Gastrocnemius medialis (tissue), 4 donors: ENCODE data around the gene POLR1H. TPM values are rescaled to one million over a fixed set of nuclear protein-coding genes. Genes with fewer than 3 reads are reported as not detected.

Source experiments
- ATAC-seq, 2 donors: fragments of 150-250 bp; one replicate each; pipeline ENCODE4 v1.9.1; 2016
- DNase-seq, 2 donors: peaks; one replicate each; pipeline ENCODE4 v3.0.0-alpha.2; 2019
- H3K27ac ChIP-seq, 4 donors: fragments of 200-600 bp; sonication (generic); 1 replicate in 1 of 4; 2 replicates in 3 of 4; pipeline ENCODE4 v1.5.1; 2016 to 2018; ENCODE audit warnings: mild to moderate bottlenecking in 2 of 4, moderate library complexity in 1 of 4
- H3K27me3 ChIP-seq, 3 donors: fragments of 200-600 bp; sonication (generic) in 2 of 3; 1 replicate in 1 of 3; 2 replicates in 2 of 3; pipeline versions ENCODE4 v1.5.1 to v1.6.0; 2016 to 2019; ENCODE audit warnings: mild to moderate bottlenecking in 1 of 3, moderate library complexity in 1 of 3
- H3K36me3 ChIP-seq, 2 donors: fragments of 200-600 bp; sonication (generic) in 1 of 2; one replicate each; pipeline ENCODE4 v1.5.1; 2017 to 2018
- H3K4me1 ChIP-seq, 2 donors: fragments of 200-600 bp; sonication (generic) in 1 of 2; one replicate each; pipeline ENCODE4 v1.5.1; 2016 to 2017; ENCODE audit warnings: mild to moderate bottlenecking in 2 of 2
- H3K4me3 ChIP-seq, 4 donors: fragments of 200-600 bp; sonication (generic) in 3 of 4; 1 replicate in 1 of 4; 2 replicates in 3 of 4; pipeline ENCODE4 v1.5.1; 2016 to 2019; ENCODE audit warnings: mild to moderate bottlenecking in 2 of 4
- H3K9me3 ChIP-seq, 3 donors: fragments of 200-600 bp; sonication (generic) in 2 of 3; 1 replicate in 1 of 3; 2 replicates in 2 of 3; pipeline ENCODE4 v1.5.1; 2016 to 2019
- POLR2A ChIP-seq, 2 donors: fragments of 450-650 bp; IDR thresholded peaks; one replicate each; pipeline ENCODE4 v1.6.1; 2017; ENCODE audit warnings: antibody characterized with exemption in 2 of 2, mild to moderate bottlenecking in 2 of 2, moderate library complexity in 2 of 2
- in situ Hi-C, 4 donors: fragments of 200-750 bp; cut with MboI; loops; one replicate each; pipeline versions ENCODE4 v1.15.0 to v1.8.0; 2017; ENCODE audit warnings: low sequenced_read_pairs in 4 of 4
- intact Hi-C: fragments of 100-400 bp; cut with DNase I; formaldehyde crosslinking; loops from one replicate; pipeline ENCODE4 v1.15.1; 2023; ENCODE audit warnings: low total_unique reads
- total RNA-seq, 4 donors: library from RNA; depleted of rRNA; stranded (reverse); fragments of >200 nt; gene quantifications; one replicate each; pipeline versions ENCODE4 v1.1.0 to v1.2.3, GENCODE V29; 2016
- TF ChIP-seq, protein P1 (sequence below), 5 experiments: fragments of 450-650 bp in 3 of 5; fragments of 200-600 bp in 2 of 5; sonication (generic) in 2 of 5; IDR thresholded peaks in 4 of 5; conservative IDR thresholded peaks in 1 of 5; 1 replicate in 4 of 5; 2 replicates in 1 of 5; pipeline ENCODE4 v1.5.1; 2016 to 2019; ENCODE audit warnings: antibody characterized with exemption in 5 of 5, mild to moderate bottlenecking in 3 of 5, moderate library complexity in 3 of 5

The POLR1H gene
- total RNA-seq, 4 donors from 2014 or later: 23.8 to 41.6 (median 27.9) TPM

DNA sequence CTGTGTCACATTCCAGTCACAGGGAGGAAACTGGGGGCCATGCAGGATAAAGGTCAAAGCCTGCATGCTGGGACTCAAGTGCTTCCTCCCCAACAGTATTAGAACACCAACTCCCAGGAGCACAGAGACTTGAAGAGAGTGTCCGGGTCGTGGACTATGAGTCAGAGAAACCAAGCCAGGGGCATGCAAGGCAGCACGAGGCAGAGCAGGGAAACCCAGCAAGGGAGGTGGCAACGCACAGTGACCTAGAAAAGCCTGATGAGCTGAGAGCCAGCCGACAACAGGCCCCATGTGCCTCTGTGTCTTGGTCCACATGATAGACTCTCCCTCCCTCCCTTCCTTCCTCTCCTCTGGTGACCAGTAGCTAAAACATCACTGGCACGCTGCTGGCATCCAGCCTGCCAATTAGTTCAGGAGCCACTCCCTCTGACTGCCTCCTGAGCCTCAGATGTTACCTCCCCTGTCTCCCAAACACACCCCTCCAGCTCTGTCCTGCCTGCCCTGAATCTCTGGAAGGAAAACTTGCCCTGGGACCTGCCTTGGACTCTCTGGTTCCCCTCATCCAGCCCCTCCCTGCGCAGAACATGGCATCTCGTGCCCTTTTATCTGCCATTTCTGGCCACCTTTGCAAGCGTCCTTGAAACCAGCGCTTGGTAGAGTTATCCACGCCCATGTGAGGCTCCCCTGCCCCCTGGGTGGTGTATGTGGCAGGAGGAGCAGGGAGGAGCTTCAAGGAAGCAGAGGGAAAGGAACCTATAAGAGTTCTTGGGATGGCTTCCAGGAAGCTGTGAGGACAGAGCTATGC lies 30.7 kb downstream of the POLR1H start:
- no peak overlapping the region for H3K4me3 ChIP-seq
- intact Hi-C loops: no loop called here
- no peaks in the 10 kb centered on the region for H3K36me3 ChIP-seq
- DNase-seq (no peak), ATAC-seq (no peak)
- no peaks in the 10 kb centered on the region for H3K4me1 ChIP-seq
- H3K9me3 ChIP-seq: no peaks in the 10 kb centered on the region
- TF ChIP-seq POLR2A (IDR thresholded peaks at IDR 0.05): no peak
- TF ChIP-seq, protein P1, sequence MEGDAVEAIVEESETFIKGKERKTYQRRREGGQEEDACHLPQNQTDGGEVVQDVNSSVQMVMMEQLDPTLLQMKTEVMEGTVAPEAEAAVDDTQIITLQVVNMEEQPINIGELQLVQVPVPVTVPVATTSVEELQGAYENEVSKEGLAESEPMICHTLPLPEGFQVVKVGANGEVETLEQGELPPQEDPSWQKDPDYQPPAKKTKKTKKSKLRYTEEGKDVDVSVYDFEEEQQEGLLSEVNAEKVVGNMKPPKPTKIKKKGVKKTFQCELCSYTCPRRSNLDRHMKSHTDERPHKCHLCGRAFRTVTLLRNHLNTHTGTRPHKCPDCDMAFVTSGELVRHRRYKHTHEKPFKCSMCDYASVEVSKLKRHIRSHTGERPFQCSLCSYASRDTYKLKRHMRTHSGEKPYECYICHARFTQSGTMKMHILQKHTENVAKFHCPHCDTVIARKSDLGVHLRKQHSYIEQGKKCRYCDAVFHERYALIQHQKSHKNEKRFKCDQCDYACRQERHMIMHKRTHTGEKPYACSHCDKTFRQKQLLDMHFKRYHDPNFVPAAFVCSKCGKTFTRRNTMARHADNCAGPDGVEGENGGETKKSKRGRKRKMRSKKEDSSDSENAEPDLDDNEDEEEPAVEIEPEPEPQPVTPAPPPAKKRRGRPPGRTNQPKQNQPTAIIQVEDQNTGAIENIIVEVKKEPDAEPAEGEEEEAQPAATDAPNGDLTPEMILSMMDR (IDR thresholded peaks at IDR 0.05 in 4 of 5, conservative IDR thresholded peaks at IDR 0.05 in 1 of 5): no peak
- H3K27ac ChIP-seq: no peak overlapping the region
- peaks cover 15 to 24% (median 24%) of the 10 kb centered on the region in 3 donors for H3K27me3 ChIP-seq
- in situ Hi-C loops: no loop called here

DNA sequence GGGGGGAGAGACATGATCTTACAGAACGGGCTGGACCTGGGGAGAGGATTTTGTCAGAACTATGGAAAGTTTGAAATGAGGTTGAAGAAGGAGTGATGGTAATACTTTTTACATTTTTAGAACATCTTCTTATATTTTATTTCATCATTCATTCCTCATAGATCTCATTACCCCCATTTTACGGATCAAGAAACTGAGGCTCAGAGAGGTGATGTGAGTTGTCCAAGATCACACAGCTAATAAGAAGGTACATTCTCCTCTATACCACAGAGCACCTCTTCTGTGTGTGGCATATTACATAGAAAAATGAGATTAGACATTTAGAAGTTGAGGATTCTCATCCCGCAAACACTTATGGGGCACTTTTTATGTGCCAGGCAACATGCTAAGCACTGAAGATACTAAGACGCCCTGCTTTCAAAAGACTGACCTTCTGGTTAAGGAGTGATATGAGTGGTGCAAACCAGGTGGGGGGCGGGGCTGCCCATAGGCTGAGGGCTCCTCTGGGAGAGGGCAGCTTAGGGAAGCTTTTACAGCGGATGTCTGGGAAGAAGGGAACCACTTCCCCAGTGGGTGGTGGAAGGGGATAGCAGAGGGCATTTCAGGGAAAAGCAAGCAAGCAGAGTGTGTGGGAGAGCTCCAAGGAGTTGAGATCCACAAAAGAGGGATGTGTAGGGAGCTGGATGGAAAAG lies 31.9 kb downstream of the POLR1H start:
- Histone ChIP-seq H3K36me3 (no peaks in the 10 kb centered on the region), H3K9me3 (no peaks in the 10 kb centered on the region), H3K4me1 (no peaks in the 10 kb centered on the region), H3K4me3 (no peak overlapping the region), H3K27me3 (peaks cover 20 to 28% (median 24%) of the 10 kb centered on the region in 3 donors), H3K27ac (no peak overlapping the region)
- ATAC-seq (no peak), DNase-seq (no peak)
- TF ChIP-seq, protein P1 (IDR thresholded peaks at IDR 0.05 in 4 of 5, conservative IDR thresholded peaks at IDR 0.05 in 1 of 5): no peak
- TF ChIP-seq POLR2A (IDR thresholded peaks at IDR 0.05): no peak
- in situ Hi-C loops (no loop called here), intact Hi-C loops (no loop called here)

DNA sequence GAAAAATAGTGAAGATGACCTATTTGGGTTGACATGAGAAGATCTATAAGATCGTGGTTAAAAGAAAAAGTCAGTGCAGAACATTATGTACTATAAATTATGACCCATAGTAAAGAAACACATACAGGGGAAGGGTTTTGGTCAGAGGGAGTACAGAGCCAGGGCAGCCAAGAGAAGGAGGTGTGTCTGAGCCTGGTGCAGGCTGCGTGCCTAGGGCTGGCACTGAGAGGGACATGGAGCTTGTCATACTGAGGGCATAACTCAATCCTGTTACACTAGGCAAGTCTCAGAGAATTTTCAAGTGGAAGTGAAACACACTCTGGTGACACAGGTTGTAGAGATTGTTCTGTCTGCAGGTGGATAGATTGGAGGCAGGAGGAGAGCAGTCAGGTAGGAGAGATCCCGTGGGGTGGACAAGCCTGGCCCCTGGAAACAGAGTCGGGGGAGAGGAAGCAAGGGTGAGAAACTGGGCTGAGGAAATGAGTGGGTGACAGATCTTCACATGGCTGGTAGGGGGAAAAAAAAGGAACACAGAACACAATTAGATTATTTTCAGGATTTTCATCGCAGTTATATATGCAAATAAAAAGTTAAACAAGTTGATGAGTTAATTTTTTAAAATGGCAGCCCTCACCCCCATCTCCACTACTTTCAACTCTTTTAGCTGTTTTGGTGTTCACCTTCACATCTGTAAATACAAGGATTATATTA lies 33.0 kb downstream of the POLR1H start:
- H3K27ac ChIP-seq: no peak overlapping the region
- in situ Hi-C loops: no loop called here
- no peak for DNase-seq
- intact Hi-C loops: no loop called here
- TF ChIP-seq, protein P1 (IDR thresholded peaks at IDR 0.05 in 4 of 5, conservative IDR thresholded peaks at IDR 0.05 in 1 of 5): no peak
- H3K4me3 ChIP-seq: no peak overlapping the region
- ATAC-seq: no peak
- H3K27me3 ChIP-seq: peaks cover 24 to 39% (median 33%) of the 10 kb centered on the region in 3 donors
- no peaks in the 10 kb centered on the region for H3K4me1 ChIP-seq
- no peaks in the 10 kb centered on the region for H3K9me3 ChIP-seq
- no peaks in the 10 kb centered on the region for H3K36me3 ChIP-seq

DNA sequence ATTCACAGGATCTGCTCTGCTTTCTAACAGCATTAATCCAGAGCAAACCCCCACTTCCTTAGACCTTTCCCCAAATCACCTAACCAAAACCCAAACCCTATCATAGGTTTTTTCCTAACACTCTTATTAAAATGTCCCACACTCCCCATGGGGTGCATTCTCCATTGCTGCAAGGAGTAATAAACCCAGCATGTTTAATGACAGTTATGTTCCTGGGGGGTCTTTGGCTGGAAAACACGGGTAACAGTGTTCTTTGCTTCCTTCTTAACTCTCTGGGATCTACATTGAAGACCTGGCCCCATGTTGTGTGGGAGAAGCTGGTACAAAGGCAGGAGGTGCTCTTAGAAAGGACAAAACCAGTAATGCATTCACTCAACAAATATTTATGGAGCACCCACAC lies 35.8 kb downstream of the POLR1H start:
- peaks cover 38 to 59% (median 41%) of the 10 kb centered on the region in 3 donors for H3K27me3 ChIP-seq

More for the DNA sequence above, 35.8 kb downstream of the POLR1H start:
- Histone ChIP-seq H3K4me3 (no peak overlapping the region), H3K9me3 (no peaks in the 10 kb centered on the region), H3K27ac (no peak overlapping the region), H3K4me1 (peaks cover 14 to 15% of the 10 kb centered on the region in 2 donors), H3K36me3 (no peaks in the 10 kb centered on the region)
- ATAC-seq (no peak), DNase-seq (no peak)
- in situ Hi-C loops: no loop called here
- intact Hi-C loops: no loop called here
- TF ChIP-seq POLR2A (IDR thresholded peaks at IDR 0.05): no peak
- TF ChIP-seq, protein P1 (IDR thresholded peaks at IDR 0.05 in 4 of 5, conservative IDR thresholded peaks at IDR 0.05 in 1 of 5): no peak
